ENCODE data around the gene ELOVL1.
"Not testable (repeated sequence)": the region's sequence is repeated elsewhere in the genome, so short reads cannot be mapped to it uniquely, and the experiment has no call there.

ELOVL1 gene

DNA sequence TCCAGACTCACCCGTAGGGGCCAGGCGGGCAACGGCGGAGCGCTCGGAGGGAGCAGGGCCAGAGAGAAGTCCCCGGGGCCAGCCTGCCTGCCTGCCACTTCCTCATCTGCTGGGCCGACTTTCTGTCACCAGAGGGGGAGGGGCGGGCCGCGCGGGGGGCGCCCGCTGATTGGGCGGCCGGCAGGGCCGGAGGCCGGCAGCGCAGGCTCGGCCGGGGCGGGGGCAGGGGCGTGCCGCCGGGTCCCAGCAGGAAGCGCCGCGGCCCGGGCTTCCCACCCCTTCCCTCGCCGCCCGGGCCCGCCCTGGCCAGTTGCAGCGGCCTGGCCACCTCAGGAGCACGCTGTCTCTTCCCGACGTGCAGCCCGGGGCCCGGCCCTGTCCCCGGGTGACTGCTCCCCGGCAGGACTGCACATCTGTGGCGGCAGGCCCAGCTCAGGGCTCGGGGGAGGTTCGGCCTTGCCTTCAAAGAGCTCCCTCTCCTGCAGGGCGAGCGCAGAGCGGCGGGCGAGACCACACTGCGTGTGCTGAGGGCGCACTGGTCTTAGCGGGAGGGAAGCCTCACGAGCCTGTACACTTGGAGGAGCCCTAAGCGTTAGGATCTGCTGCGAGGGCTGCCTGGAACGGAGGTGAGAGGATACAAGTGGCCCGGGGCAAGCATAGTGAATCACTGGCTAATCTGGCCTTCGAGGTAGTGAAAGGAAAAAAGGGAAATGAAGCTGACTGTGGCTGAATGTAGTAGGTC, at the start of gene ELOVL1:
Gene ELOVL1 (minus strand): TSS at position 108 of the 742 bp plus-strand sequence. CDS start 2,402 bp downstream, outside the sequence.
- peak; percentile 64 for DNase-seq (ENCODE audit: low read depth)

DNA sequence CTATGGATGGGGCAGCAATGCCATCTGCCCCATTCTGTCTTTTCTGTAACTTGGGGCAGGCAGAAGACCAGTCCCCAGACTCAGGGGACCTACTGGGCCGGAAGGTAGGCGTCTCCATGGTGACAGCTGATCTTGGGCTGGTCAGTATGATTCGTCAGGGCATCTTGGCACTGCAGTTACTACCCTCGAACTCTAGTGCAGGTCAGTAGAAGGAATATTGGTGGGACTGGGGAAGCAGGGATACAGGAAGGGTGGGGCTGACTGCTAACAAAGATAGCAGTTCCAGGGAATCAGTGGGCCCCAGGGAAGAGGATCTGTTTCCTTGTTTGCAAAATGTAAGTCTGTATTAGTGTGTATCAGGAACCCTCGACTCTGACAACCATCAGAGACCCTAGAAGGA, 48.1 kb upstream of the ELOVL1 start:
- DNase-seq (ENCODE audit: low read depth), result no peak

DNA sequence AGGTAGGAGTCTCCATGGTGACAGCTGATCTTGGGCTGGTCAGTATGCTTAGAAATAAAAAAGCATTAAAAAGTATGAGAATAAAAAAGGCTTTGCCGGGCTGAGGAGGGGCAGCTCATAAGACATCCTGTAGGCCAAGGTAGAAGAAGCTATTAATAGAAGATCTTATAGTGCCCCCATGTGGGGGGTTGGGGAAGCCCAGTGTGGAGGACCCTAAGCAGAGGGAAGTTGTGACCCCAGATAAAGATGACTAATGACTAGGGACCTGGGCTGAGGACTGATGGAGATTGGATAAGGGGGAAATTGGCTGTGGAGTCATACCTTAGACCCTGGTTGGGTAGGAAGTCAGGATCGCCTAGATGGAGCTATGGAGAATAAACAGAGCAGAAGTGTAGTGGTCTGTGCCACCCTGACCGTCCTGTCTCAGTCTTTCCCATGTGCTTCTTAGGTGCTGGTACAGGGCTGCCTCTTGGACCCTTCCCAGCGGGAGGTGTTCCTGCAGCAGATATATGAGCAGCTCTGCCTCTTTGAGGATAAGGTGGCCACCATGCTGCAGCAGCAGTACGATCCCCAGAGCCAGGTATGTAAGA, 46.9 kb upstream of the ELOVL1 start:
- DNase-seq (ENCODE audit: low read depth), result no peak

DNA sequence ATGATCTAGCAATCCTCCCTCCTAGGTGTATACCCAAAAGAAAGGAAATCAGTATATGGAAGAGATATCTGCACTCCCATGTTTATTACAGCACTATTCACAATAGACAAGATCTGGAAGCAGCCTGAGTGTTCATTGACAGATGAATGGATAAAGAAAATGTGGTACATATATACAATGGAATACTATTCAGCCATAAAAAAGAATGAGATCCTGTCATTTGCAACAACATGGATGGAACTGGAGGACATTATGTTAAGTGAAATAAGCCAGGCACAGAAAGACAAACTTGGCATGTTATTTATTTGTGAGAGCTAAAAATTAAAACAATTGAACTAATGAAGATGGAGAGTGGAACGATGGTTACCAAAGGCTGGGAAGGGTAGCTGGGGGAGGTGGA, 45.6 kb upstream of the ELOVL1 start:
- DNase-seq (ENCODE audit: low read depth), result not testable (repeated sequence)

DNA sequence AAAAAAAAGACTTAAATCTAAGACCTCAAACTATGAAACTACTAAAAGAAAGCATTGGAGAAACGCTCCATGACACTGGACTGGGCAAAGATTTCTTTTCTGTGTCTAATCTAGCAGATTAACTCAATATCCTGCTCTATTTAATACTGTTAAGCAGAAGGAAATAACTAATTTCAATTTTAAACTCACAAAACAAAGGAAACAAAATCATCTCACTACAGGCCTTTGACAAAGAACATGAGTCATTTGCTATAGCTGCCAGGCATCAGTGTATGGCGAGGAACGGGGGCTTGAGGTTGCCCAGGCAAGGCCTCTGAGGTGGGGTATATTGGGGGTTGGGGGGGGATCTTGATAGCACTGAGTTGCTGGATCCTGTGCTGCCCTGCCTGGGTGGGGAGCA, 42.8 kb upstream of the ELOVL1 start:
- DNase-seq (ENCODE audit: low read depth), result no peak

DNA sequence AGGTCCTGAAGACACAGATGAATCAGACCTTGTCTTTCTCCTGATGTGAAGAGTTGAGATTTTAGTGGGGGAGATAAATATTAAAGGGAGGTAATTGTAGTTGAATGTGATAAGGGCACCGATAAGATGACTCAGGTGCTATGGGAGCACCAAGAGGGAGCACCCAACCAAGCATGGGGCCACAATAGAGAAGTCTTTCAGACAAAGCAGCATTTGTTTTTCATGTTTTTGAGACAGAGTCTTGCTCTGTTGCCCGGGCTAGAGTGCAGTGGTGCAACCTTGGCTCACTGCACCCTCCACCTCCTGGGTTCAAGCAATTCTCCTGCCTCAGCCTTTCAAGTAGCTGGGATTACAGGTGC, 38.0 kb upstream of the ELOVL1 start:
- no peak for DNase-seq (ENCODE audit: low read depth)

DNA sequence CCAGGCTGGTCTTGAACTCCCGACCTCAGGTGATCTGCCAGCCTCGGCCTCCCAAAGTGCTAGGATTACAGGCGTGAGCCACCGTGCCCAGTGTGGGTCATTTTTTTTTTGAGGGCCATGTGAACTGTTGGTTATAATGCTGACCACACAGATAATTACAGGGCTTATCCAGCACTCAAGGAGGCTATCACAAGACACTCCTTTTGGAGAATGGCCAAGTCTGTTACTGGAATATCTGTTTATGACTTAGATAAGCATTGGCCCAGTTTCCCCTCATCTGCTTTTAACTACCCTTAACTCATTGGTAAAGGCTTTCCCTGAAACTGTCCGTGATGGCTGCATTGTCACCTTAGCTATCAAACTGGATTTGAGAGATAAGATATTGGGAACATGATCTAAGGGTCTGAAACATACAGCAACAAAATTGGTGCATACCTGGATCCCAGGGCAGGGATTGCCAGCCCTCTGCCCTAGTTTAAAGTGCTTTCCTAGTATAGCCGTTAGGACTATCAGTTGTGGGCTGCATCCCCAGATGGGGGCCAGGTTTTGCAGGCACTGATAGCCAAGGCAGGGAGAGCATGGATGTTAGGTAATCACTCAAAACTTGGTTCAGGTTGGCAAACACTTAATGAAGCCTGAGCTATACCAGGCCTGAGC, 37.5 kb upstream of the ELOVL1 start:
- no peak for DNase-seq (ENCODE audit: low read depth)

DNA sequence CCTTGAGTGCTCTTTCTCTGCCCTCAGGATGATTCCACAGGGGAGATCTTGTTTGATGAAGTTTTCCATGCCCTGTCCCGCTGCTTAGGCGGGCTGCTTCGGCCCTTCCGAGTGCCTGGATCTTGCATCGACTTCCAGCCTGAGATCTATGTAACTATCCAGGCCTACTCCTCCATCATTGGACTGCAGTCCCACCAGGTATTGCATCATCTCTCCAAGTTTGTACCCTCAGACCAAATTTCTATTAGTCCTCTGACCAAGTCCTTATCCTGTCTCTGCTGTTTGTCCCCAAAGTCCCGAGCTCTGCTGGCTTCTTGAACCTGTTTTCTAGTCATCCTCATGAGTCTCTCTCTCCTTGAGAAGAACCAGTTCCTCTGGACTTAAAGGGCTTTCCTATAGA, 36.5 kb upstream of the ELOVL1 start:
- no peak for DNase-seq (ENCODE audit: low read depth)

DNA sequence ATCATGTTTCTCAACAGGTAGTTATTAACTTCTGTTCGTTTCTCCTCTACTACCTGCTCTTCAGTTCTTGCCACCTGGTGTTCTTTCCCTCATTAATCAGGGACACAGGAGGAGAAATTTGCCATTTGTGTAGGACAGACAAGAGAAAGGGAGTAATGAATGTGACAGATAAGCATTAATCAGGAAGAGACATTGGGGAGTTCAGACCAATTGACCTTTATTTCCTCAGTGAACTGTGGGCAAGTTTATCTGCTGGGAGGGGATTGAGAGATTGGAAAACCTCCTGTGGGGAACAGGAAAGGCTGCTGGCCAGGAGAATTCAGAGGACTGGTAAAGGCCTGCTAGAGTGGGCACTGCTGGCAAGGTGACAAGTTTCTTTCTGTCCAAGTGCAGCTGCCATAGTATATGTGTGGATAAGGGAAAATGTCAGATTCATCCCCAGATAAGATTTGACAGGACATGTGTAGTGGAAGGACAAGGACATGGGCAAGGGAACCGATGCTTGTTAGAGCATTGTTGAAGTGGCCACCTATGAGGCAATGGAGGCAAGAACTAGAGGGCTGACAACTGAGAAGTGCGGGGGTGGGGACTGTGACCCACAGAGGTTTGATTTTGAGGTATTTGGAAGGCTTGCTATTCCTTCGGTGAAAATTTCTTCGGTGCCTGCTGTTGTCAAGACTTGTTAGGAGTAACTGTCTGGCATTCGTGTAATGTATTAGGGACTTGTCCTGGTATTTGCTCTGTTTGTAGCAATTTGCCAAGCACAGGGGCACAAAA, 34.5 kb upstream of the ELOVL1 start:
- DNase-seq (ENCODE audit: low read depth), result no peak

DNA sequence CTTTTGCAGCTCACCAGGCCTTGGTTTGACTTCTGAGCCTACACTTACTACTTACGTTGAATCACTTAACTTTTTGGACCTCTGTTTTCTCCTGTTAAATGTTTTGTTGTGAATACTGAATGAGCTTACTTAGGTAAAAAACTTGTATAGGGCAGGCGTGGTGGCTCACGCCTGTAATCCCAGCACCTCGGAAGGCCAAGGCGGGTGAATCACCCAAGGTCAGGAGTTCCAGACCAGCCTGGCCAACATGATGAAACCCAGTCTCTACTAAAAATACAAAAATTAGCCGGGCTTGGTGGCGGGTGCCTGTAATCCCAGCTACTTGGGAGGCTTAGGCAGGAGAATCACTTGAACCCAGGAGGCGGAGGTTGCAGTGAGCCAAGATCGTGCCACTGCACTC, 32.6 kb upstream of the ELOVL1 start:
- DNase-seq (ENCODE audit: low read depth), result not testable (repeated sequence)

DNA sequence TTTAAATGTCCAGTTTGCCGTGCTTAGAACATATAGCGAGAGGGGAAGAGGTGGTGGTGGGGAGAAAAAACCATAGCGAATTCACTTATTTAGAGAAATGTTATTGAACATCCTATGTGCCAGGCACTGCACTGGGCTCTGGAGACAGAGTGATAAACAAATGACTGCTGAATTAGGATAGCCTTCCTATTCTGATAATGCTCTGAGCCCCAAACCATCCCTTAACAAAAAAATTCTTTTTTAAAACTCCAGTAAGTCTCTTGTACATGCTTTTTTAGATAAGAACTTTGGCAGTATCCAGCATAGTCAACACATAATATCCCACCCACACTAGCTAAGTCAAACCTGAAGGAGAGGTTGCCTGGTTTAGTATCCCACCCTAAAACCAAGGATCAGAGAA, 30.4 kb upstream of the ELOVL1 start:
- DNase-seq (ENCODE audit: low read depth), result no peak

DNA sequence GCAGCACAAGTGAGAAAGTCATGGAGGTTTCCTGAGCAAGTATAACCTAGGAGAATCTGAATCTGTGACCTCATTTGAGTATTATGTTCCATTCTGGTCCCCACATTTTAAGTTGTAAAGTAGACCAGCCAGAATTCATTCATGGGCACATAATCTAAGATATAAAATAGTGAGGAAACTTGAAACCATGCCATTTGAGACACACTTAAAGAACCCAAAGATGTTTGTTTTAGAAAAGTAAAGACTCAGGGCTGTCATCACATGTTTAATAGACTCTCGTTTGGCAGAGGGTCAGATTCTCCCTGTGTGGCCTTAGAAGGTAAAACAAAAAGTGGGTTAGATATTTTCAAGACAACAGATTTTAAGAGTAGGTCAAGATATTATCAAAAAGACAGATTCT, 28.2 kb upstream of the ELOVL1 start:
- DNase-seq (ENCODE audit: low read depth), result no peak

DNA sequence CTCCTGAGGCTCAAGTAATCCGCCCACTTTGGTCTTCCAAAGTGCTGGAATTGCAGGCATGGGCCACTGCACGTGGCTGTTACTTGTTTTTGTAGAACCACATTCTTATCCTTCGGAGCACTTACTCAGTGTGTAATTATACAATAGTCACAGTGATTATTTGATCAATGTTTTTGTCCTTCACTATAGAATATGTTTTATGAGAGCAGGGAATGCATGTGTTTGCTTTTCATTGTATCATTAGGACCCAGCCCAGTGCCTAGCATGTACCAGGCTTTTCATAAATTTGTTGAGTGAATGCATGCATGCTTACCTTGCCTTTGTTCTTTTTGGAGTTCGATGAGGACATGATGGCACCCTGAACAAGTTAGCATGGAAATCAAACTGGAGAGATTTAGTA, 27.7 kb upstream of the ELOVL1 start:
- DNase-seq (ENCODE audit: low read depth), result no peak

DNA sequence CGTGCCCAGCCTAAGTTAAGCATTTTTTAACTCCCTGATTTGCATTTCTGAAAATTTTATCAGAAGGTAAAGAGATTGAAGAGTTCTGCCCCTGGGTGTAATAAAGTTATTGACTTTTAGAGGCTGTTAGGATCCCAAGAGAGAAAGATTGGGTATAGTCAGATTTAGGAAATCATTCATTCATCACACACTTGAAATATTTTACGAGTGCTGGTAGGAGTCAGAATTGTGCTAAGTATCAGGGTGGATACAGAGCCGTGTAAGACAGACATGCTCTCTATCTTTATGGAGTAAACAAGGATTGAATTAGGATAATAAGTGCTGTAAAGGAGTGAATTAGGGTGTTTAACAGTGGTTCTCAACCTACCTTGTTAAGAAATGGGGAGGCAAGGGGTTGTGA, 24.9 kb upstream of the ELOVL1 start:
- DNase-seq (ENCODE audit: low read depth), result no peak

DNA sequence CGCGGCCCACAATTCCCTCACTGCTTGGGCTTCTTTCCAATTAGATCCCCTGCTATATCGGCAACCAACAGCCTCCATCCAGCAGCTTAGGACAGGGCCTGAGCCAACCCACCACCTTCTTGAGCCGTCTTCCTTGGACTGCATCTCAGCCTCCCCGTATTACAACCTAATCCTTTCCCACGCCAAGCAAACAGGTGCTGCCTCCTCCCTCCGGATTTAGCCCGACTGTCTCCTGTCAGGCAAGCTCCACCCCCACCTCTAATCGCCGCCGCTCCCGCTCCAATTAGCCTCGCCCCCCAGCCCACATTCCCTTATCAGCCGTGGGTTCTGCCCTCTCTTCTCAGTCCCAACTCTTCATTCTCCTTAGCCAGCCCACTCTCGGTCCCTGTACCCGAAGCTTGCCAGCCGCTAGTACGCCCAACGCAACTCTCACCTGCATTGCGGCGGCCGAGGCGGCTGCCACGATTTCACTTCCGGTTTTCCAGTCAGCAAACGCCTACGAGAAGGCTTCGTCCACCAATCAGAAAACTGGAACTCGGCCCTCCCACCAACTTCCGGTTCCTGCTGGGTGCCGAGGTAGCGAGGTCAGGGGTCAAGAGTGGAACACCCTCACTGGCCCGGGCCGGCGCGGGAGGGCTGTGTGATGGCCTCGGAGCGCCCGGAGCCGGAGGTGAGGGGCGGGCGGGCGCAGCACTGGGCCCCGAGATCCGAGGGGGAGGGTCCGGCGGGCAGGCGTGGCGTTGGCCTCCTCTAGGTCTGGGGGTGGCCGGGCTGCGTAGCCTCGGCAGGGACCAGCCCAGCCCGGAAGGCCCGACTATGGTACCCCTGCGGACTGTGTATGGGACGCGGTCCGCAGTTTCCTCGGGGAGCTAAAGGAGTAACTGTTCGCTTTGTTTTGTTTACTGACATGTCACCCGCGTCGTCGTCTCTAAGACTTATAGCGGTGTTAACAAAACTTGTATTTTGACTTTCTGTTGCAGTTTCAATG, 21.8 kb upstream of the ELOVL1 start, which contains the start of the genes MED8 and SZT2:
Gene MED8 (minus strand): TSS at position 475 of the 988 bp plus-strand sequence. CDS start 36 bp downstream, at position 439.
Gene SZT2 (plus strand): TSS at position 574 of the 988 bp plus-strand sequence. CDS start 70 bp downstream, at position 644.
- peak; percentile 89 for DNase-seq (ENCODE audit: low read depth)

DNA sequence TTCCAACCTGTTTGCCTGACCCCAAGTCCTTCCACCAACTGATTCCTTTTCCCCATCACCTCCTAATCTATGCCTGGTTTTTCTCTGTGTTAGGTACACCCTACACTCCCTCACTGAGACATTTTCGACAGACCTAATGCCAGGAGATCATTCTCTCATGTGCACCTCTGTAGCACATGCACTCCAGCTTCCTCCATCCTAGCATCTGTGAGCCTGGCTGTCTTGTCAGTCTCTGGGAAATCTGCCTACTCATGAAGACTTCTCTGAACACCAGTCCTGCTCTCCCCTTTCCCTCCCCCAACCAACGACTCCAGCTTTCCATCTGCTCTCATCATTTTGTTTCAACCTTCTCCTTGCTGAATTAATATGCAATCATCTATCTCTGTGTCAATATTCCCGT, 20.8 kb upstream of the ELOVL1 start:
- no peak for DNase-seq (ENCODE audit: low read depth)

DNA sequence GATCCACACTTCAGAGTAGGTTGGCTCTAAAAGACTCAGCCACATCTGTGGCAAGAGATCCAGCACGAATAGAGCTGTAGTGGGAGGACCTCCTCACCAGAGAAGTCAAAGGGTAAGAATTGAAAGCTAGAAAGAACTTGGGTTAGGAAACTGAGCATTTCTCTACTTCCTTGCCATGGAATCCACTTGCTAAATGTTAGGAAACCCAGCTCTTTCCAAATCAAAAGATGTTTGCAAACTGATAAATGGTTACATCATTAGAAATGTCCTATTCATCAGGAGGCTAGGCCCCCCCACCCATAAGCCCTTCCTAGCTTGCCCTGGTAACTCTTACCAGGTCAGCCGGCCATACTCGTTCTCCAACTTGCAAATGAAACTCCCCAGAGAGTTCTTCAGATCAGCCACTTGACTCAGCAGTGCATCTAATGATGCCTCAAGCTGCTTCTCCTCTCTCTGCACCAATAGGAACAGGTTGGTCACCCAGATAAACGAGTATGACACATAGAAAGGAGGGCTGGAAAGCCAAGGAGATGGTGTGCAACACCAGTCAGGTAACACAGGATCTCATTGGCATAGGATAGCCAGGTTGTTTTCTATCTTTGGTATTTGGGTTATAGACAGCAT, 20.3 kb upstream of the ELOVL1 start:
- DNase-seq (ENCODE audit: low read depth), result no peak

DNA sequence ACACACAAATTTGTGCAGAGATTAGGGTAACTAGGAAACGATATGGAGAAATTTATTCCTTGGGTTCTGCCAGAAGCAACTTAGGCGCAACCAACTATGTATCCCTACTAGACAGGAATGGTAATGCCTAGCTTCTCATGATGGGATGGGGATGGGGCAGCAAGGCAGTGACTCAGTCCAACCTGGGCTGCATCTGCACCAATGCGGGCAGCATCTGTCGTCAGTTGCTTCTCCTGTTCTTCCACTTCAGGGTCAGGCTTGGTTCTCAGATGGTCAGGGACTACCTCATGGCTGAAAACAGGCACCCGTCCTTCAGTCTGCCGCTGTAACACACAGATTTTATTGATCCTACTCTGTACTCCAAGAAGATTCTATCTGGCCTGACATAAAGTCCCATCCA, 18.9 kb upstream of the ELOVL1 start:
- no peak for DNase-seq (ENCODE audit: low read depth)

DNA sequence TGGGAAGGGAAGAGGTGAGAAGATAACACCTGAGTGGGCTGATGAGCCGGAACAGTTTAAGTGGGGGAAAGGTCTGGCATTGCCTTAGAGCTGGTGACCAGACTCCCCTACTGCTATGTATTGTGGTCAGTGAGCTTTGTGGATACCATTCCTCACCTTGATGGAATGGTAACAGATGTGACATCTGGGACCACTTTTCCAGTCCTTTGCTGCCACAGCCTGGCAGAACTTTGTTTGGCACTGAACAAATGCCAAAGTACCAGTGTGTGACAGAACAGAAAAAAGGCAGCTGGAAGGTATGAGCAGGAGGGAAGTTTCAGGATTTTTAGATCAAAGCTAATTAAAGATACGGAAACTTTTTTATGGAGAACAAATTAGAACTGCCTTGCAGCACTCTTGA, 15.6 kb upstream of the ELOVL1 start:
- no peak for DNase-seq (ENCODE audit: low read depth)

DNA sequence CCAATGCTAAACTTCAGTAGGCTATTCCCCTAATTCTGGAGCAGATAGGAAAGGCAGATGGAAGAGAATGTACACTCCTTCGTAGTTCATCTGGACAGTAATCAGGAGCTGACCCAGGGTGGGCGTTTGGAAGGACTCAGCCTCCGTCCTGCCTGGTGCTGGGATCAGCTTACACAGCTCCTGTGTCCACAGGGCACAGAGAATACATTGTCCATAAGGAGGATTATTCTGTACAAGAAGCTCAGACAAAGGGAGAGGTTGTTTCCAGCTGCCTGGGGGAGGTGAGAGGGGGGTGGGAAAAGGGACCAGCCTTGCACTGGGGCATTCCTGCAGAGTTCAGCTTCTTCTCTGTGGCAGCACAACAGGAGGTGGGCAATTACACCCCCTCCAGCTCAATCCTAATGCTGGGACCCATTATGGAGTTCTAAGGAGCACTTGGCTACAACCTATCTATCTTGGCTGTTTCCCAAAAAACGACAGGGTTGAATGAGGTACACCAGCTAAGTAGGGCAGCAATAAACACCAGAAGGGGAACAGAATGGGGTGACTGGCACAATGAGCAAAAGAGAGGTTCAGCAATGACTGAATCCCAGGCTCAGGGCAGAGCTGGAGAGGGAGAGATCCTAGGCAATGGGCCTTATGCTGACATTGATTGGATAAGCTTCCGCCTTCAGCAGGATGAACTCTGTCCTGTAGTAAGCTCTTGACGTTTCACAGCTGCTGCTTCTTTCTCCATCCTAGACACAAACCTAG, 14.4 kb upstream of the ELOVL1 start:
- no peak for DNase-seq (ENCODE audit: low read depth)
